ENCODE measurements around the gene UROD. TPM values are rescaled to one million over a fixed set of nuclear protein-coding genes. Genes with fewer than 3 reads are reported as not detected.
A peak's percentile ranks its signal among the peaks of the same experiment; 100 is the strongest.

Gene UROD
- total RNA-seq, 1 donor, result 290 TPM

GRCh38 chr1:45008076-45008475, 4.0 kb upstream of the UROD start:
- no peak for DNase-seq (ENCODE audit: low read depth in 2 of 3, low spot score in 2 of 3)

GRCh38 chr1:45008516-45008915, 3.5 kb upstream of the UROD start:
- no peak for DNase-seq (ENCODE audit: low read depth in 2 of 3, low spot score in 2 of 3)

GRCh38 chr1:45009296-45009865, 2.7 kb upstream of the UROD start:
- DNase-seq (ENCODE audit: low read depth in 2 of 3, low spot score in 2 of 3), result no peak

GRCh38 chr1:45009956-45010854, 1.8 kb upstream of the UROD start:
- DNase-seq (ENCODE audit: low read depth in 2 of 3, low spot score in 2 of 3), result no peak

- peak in 2 of 3 donors; percentile 68 to 78 for DNase-seq (ENCODE audit: low read depth in 2 of 3, low spot score in 2 of 3)
These were observed 921 bp upstream of the UROD start, which contains the start of gene HECTD3 for GRCh38 chr1:45010855-45011811. Gene HECTD3 (minus strand): TSS chr1:45011324. CDS start chr1:45011257, 67 bp downstream.

GRCh38 chr1:45012639-45013278, 705 bp downstream of the UROD start:
- DNase-seq (ENCODE audit: low read depth in 2 of 3, low spot score in 2 of 3), result peak in 2 of 3 donors; percentile 70 to 80

- DNase-seq (ENCODE audit: low read depth in 2 of 3, low spot score in 2 of 3), result no peak
These were observed 1.6 kb downstream of the UROD start for GRCh38 chr1:45013551-45014209.

GRCh38 chr1:45014321-45015028, 2.4 kb downstream of the UROD start:
- peak; percentile 61 to 89 (median 82) for DNase-seq (ENCODE audit: low read depth in 2 of 3, low spot score in 2 of 3)

- no peak for DNase-seq (ENCODE audit: low read depth in 2 of 3, low spot score in 2 of 3)
These were observed 3.6 kb downstream of the UROD start for GRCh38 chr1:45015683-45016082.

GRCh38 chr1:45016090-45016697, 4.1 kb downstream of the UROD start:
- DNase-seq (ENCODE audit: low read depth in 2 of 3, low spot score in 2 of 3), result no peak

- no peak for DNase-seq (ENCODE audit: low read depth in 2 of 3, low spot score in 2 of 3)
These were observed 4.7 kb downstream of the UROD start for GRCh38 chr1:45016767-45017166.

- peak in 2 of 3 donors; percentile 56 to 79 for DNase-seq (ENCODE audit: low read depth in 2 of 3, low spot score in 2 of 3)
These were observed 6.7 kb downstream of the UROD start for GRCh38 chr1:45018599-45019230.

GRCh38 chr1:45023663-45024062, 11.6 kb downstream of the UROD start:
- DNase-seq (ENCODE audit: low read depth in 2 of 3, low spot score in 2 of 3), result no peak

- DNase-seq (ENCODE audit: low read depth in 2 of 3, low spot score in 2 of 3), result no peak
These were observed 14.4 kb downstream of the UROD start for GRCh38 chr1:45026446-45026845.

GRCh38 chr1:45032837-45033236, 20.8 kb downstream of the UROD start:
- no peak for DNase-seq (ENCODE audit: low read depth in 2 of 3, low spot score in 2 of 3)

- DNase-seq (ENCODE audit: low read depth in 2 of 3, low spot score in 2 of 3), result peak in 1 of 3 donors; percentile 61
These were observed 21.3 kb downstream of the UROD start for GRCh38 chr1:45033356-45033755.

GRCh38 chr1:45035631-45036301, 23.7 kb downstream of the UROD start:
- no peak for DNase-seq (ENCODE audit: low read depth in 2 of 3, low spot score in 2 of 3)

- no peak for DNase-seq (ENCODE audit: low read depth in 2 of 3, low spot score in 2 of 3)
These were observed 25.4 kb downstream of the UROD start for GRCh38 chr1:45037456-45037855.
